Caki2 (cell line): ENCODE results near the gene MEX3A. TPM values are rescaled to one million over a fixed set of nuclear protein-coding genes. Genes with fewer than 3 reads are reported as not detected.
"Not testable (repeated sequence)": the region's sequence is repeated elsewhere in the genome, so short reads cannot be mapped to it uniquely, and the experiment has no call there.

ENCODE experiments used
- DNase-seq: peaks from one replicate; pipeline ENCODE4 v3.0.0-alpha.2; 2015; ENCODE audit warnings: low read depth
- in situ Hi-C: cut with HindIII; loops from 2 replicates; pipeline ENCODE4 v1.10.0; 2016; ENCODE audit warnings: low sequenced_read_pairs, low pct_unique_long_range_greater_than_20kb, mixed read lengths
- total RNA-seq: library from RNA; depleted of rRNA; stranded (reverse); fragments of >200 nt; shearing (Covaris generic); gene quantifications from 2 replicates; pipeline ENCODE4 v1.2.3, GENCODE V29; 2014; ENCODE audit warnings: low replicate concordance

MEX3A gene
- total RNA-seq, 1 experiment from 2014 or later, result 0.64 TPM

DNA sequence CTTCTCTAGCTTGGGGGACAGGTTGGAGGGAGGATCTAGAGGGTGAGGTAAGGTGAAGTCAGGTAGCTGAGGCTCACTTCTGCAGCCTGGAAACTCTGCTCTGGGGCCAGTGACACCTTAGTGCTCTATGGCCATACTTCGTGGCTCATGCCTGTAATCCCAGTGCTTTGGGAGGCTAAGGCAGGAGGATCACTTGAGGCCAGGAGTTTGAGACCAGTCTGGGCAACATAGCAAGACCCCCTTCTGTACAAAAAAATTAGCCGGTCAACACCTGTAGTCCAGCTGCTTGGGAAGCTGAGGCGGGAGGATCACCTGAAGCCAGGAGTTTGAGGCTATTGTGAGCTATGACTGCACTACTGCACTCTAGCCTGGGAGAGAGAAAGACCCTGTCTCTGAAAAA lies 38.1 kb upstream of the MEX3A start:
- no peak for DNase-seq
- in situ Hi-C loops, result no loop called here

DNA sequence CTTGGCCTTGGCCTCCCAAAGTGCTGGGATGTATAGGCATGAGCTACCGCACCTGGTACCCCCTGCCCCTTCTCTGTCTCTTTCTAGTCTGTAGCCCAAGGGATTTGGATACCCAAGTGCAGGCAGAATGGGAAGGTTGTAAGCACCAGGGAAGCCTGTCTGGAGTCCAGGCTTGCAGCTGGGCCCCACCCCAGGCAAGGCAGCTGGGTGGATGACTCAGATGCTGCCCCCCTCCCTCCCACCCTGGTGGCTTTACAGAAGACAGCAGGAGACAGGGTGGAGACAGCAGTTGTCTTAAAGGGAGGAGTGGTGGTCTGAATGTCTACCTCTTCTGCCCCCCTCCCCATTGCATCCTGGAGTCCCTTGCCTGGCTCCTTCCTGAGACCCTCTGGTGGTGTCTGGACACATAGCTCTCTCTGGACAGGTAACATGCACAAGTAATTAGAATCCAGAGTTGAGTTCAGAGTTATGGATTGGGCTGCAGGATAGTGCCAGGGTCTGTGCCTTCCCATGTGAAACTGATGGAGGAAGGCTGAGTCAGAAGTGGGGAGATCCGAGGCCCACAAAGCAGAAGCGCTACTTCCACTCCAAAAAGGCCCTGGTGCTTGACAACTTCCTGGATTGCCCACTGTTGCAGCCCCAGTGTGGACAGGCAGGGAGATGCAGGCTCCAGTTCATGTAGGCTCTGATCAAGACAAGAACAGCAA lies 37.4 kb upstream of the MEX3A start:
- DNase-seq, result peak; percentile 66
- in situ Hi-C loops, result no loop called here

DNA sequence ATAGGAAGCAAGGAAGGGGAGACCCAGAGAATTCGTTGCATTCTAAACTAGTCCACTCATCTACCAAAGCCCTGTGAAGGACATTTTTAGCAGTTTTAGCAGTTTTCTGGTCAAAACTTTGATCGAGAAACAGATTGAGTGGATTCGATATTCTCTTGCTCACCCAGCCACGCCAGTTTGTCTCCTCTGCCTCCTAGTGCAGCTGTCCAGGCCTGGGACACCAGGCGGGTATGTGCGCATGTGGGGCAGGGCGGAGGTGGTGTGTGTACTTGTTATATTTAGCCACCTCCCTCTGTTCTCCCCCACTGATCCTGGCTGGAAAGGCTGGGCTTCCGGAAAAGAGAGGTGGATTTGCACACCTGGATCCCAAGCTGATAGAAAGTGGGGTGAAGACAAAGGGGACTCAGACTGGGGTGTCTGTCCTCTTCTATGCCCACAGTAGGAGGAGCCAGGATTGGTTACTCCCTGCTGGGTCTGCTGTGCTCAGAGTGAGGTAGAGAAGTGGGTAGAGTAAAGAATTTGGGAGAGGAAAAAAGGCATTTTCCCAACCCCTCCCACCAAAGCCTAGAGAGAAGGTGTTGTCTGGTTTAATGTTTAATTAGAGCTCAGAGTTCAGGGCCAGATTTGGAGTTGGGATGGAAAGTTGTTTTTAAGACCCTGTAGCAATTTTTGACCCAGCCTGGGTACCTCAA lies 36.1 kb upstream of the MEX3A start:
- peak; percentile 65 for DNase-seq
- in situ Hi-C loops, result no loop called here

DNA sequence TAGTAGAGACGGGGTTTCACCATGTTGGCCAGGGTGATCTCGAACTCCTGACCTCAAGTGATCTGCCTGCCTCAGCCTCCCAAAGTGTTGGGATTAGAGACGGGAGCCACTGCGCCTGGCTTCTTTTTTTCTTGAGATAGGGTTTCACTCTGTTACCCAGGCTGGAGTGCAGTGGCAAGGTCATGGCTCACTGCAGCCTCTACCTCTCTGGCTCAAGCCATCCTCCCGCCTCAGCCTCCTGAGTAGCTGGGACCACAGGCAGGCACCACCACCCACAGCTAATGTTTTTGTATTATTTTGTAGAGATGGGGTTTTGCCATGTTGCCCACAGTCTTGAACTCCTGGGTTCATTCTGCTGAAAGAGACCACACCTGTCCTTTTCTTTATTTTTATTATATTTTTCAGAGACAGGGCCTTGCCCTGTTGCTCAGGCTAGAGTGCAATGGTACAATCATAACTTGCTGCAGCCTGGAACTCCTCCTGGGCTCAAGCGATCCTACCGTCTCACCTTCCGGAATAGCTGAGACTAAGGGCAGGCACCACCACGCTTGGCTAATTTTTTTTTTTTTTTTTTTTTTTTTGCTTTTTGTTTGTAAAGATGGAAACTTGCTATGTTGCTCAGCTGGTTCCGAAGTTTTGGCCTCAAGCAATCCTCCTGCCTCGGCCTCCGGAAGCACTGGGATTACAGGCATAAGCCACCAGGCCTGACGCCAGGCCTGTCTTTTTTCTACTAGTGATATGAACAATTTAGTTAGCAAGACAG lies 35.3 kb upstream of the MEX3A start:
- DNase-seq, result no peak
- in situ Hi-C loops, result no loop called here

DNA sequence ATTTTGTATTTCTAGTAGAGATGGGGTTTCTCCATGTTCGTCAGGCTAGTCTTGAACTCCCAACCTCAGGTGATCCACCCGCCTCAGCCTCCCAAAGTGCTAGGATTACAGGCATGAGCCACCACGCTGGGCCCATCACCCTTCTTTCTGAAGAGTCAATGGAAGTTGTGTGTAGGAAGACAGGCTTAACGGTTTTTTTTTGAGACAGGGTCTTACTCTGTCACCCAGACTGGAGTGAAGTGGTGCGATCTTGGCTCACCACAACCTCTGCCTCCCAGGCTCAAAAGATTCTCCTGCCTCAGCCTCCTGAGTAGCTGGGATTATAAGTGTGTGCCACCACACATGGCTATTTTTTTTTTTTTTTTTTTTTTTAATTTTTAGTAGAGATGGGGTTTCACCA lies 34.5 kb upstream of the MEX3A start:
- in situ Hi-C loops, result not testable (repeated sequence)

DNA sequence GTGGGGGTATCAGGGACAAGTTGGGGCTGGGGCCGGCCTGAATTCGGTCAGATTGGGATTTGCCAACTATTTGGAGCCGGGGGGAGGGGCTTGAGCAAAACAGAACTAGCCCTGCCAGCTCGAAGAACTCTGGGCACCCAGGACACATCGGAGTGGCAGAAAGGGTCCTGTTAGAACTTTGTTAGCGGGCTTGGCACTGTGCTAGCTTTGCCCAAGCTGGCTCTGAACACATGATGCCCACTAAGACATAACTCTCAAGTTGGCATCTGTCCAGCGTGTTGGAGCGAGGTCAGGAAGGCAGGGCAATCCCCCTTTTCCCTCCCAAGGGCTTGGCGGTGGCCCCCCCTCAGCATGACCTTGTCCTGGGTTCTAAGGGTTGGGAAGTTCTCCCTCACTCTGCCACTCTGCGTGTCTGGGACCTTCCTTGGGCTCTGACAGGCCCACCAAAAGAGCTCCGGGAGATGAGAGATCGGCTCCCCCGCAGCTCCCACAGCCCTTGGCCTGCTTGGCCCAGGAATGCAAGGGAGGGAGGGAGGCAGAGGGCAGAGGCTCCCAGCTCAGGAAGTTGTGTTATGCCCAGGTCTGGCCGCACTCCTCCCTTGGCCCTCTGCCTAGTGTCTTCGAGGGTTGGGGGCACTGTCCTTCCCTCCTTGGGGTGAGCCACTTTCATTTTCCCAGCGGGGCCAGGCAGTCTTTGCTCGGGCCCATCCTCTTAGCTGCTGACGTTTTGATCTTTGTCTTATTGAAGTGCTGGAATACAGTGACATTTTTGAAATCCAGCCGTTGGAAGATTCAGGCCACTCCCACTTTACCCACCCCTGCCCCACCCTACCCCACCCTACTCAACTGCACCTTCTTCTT lies 33.5 kb upstream of the MEX3A start:
- in situ Hi-C loops, result no loop called here
- DNase-seq, result peak; percentile 79

More for the DNA sequence above, 34.5 kb upstream of the MEX3A start:
- DNase-seq, result not testable (repeated sequence)

DNA sequence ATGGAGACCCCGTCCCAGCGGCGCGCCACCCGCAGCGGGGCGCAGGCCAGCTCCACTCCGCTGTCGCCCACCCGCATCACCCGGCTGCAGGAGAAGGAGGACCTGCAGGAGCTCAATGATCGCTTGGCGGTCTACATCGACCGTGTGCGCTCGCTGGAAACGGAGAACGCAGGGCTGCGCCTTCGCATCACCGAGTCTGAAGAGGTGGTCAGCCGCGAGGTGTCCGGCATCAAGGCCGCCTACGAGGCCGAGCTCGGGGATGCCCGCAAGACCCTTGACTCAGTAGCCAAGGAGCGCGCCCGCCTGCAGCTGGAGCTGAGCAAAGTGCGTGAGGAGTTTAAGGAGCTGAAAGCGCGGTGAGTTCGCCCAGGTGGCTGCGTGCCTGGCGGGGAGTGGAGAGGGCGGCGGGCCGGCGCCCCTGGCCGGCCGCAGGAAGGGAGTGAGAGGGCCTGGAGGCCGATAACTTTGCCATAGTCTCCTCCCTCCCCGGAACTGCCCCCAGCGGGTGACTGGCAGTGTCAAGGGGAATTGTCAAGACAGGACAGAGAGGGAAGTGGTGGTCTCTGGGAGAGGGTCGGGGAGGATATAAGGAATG lies 32.8 kb upstream of the MEX3A start:
- peak; percentile 49 for DNase-seq
- in situ Hi-C loops, result no loop called here

DNA sequence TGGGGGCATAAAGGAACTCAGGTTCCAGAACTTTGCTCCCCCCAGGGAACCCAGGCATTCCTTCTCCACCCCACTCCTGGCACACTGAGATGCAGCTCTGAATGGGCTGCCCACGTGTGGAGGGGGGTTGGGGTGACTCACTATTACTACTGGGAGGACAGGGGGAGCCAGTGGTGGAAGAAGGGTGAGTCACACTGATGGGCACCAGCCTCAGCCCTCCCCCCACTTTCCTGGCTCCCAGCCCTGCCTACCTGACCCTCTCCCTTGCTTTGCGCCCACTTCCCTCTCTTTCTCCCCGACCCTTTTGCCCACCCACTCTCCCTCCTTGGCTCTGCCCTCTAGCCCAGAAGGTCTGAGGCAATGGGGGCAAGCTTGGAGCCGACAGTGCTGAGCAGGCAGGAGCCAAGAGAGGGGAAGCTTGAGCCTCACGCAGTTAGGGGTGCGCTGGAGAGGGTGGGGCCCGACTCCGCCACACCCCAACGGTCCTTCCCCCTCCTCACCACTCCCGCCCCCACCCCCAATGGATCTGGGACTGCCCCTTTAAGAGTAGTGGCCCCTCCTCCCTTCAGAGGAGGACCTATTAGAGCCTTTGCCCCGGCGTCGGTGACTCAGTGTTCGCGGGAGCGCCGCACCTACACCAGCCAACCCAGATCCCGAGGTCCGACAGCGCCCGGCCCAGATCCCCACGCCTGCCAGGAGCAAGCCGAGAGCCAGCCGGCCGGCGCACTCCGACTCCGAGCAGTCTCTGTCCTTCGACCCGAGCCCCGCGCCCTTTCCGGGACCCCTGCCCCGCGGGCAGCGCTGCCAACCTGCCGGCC lies 32.0 kb upstream of the MEX3A start, which contains the start of gene LMNA:
TSS of gene LMNA (plus strand) at position 611 of the 818 bp plus-strand sequence. CDS start 208 bp downstream, outside the sequence.
- peak; percentile 96 for DNase-seq
- in situ Hi-C loops, result no loop called here

DNA sequence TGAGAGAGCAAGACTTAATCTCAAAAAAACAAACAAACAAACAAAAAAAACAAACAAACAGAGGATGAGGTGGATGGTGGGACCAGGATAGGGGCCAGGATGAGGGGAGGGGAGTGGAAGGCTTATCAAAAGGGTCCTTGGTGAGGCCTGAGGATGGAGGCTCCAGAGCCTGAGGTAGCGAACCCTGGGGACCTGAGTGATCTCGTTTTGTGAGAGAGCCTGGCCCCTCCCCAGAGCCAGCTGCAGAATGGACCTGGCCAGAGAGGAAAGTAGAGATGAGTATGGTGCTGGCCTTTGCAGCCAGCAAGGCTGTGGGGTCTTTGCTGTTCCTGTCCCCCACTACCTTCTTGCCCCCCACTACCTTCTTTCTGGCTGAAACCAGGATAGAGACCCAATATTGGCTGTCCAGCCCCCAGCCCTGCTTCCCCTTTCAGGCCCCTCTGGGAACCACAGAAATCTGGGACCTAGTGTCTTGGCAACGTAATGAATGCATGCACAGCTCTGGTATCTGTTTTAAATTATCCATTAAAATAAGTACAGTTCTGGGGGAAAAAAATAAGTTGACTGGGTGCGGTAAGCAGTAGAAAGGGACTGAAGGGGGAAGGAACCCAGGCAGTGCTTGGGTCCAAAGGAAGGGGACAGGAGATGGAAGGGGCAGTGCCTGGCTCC lies 31.2 kb upstream of the MEX3A start:
- no peak for DNase-seq
- in situ Hi-C loops, result no loop called here

DNA sequence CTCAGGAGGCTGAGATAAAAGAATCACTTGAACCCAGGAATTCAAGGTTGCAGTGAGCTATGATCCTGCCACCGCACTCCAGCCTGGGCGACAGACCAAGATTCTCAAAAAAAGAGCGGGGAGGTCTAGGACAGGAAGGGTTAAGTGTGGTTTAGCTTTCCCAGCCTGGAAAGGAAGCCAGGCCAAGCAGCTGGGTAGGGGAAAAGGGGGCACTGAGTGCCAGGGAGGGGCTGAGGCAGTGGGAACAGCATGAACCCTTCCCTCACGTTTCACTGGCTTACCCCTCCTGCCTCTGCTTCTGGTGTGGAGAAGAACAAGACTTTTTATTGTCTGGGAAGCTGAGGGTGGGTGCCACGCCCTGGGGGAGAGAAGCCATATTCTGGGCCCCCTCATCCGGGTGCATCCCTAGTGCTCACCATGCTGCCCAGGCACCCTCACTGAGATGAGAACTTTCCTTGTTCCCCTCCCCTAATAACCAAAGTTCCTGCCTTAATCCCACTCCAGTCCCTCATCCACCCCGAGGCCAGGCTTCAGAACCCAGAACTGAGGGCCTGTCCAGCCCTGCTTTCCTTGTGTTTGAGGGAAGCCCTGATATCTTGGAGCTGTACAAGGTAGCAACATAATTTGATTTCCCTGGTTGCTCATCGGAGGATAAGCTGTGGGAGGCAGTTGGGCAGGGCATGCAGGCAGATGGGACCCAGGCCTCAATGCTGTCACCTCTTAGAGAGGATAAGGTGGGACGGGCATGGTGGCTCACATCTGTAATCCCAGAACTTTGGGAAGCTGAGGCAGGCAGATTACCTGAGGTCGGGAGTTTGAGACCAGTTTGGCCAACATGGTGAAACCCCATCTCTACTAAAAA lies 30.2 kb upstream of the MEX3A start:
- in situ Hi-C loops, result no loop called here
- no peak for DNase-seq

DNA sequence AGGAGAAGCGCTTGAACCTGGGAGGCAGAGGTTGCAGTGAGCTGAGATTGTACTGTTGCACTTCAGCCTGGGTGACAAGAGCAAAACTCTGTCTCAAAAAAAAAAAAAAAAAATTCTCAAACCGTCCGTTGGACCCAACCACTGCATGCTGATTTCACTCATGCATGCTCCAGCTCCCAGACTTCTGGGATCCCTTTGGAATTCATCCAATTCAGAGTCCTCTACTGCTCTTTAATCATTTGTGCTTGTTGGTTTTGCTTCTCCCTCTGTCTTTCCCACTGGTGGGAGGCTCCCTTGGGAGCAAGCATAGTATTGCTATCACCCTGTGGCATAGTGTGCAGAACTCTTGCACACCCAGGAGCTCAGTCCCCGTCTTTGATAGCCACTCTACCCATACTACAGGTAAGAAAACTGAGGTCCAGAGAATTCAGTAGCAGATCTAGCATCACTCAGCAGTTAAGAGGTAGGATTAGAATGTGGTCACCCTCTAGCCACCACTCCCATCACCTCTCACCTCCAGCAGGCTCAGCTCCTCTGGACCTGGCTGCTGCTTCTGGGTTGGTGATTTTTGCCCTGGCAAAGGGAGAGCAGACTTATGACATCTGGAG lies 29.2 kb upstream of the MEX3A start:
- no peak for DNase-seq
- in situ Hi-C loops, result no loop called here

DNA sequence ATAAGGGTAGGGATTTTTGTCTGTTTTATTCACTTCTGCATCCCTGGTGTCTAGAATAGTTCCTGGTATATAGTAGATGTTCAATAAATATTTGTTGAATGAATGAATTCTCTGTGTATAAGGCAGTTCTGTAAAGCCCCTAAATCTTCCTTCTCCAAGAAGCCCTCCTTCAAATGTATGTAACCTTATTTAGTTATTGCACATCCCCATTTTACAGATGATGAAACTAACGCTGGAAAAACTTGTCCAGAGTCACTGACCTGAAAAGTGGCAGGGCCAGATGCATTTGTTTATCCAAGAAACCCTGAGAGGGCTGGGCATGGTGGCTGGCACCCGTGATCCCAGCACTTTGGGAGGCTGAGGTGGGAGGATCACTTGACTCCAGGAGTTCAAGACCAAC lies 28.0 kb upstream of the MEX3A start:
- in situ Hi-C loops, result no loop called here
- no peak for DNase-seq

DNA sequence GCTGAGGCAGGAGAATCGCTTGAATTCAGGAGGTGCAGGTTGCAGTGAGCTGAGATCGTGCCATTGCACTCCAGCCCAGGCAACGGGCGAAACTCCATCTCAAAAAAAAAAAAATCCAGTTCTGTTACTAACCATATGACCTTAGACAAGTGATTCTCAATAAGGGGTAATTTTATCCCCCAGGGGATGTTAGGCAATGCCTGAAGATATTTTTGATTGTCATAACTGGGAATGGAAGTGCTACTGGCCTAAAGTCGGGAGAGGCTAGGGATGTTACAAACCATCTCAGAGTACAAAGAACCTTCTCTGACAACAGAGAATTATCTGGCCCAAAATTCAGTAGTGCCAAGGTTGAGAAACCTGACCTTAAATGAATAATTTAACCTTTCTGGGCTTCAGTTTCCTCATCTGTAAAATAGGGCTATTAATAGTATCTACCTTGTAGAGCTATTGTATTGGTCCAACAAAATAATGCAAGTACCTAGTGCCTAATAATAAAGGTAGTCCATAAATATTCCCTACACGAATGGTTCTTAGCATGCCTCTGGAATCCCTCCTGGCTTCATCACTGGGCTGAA lies 26.5 kb upstream of the MEX3A start:
- DNase-seq, result no peak
- in situ Hi-C loops, result no loop called here

DNA sequence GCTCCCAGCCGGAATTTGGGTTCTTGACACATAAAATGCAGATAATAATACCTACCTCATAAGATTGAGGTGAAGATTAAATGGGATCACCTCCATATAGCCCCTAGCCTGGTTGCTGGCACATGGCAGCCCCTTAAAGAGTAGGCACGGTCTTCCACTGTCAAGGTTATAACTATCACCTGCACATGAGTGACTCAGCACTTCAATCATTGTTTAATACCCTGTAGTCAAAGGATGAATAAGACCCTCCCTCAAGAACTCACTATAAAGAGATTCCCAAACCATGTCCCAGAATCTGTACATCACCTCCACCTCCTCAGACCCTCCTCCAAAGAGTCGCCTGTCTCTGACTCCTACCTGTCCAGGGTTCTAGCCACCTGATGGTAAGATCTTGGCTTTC lies 25.8 kb upstream of the MEX3A start:
- in situ Hi-C loops, result no loop called here
- DNase-seq, result no peak
